Fibroblast of villous mesenchyme (primary cell): ENCODE data around the gene ZEB2. TPM values are rescaled to one million over a fixed set of nuclear protein-coding genes. Genes with fewer than 3 reads are reported as not detected.

ENCODE experiments used
- DNase-seq: peaks from one replicate; pipeline ENCODE4 v3.0.0-alpha.2; 2010; ENCODE audit warnings: low read depth
- H3K4me3 ChIP-seq: 2 replicates; pipeline ENCODE4 v1.5.1; 2011; ENCODE audit warnings: low read depth, mild to moderate bottlenecking, low read length
- CTCF ChIP-seq: IDR thresholded peaks from 2 replicates; pipeline ENCODE4 v1.5.1; 2012; ENCODE audit warnings: low read depth, mild to moderate bottlenecking, low read length; ENCODE audit not compliant: insufficient read depth
- total RNA-seq: library from RNA; depleted of rRNA; stranded (reverse); fragments of >200 nt; gene quantifications from 2 replicates; pipeline ENCODE4 v1.2.3, GENCODE V29; 2012

The ZEB2 gene
- total RNA-seq, 1 donor = 50.1 TPM

GRCh38 chr2:144479659-144480058, 40.3 kb downstream of the ZEB2 start:
- DNase-seq = no peak
- TF ChIP-seq CTCF = no peak
- H3K4me3 ChIP-seq = no peak overlapping the region

GRCh38 chr2:144479138-144479537, 40.8 kb downstream of the ZEB2 start:
- H3K4me3 ChIP-seq = no peak overlapping the region
- TF ChIP-seq CTCF = no peak
- DNase-seq = peak; percentile 55

- H3K4me3 ChIP-seq = no peak overlapping the region
- TF ChIP-seq CTCF = no peak
- DNase-seq = no peak
Observed at GRCh38 chr2:144477957-144478311, 42.0 kb downstream of the ZEB2 start.

- peak; percentile 76 for DNase-seq
- TF ChIP-seq CTCF = no peak
- H3K4me3 ChIP-seq = no peak overlapping the region
Observed at GRCh38 chr2:144477281-144477956, 42.5 kb downstream of the ZEB2 start.

- H3K4me3 ChIP-seq = no peak overlapping the region
- no peak for DNase-seq
- TF ChIP-seq CTCF = no peak
Observed at GRCh38 chr2:144476682-144477081, 43.2 kb downstream of the ZEB2 start.

- no peak for TF ChIP-seq CTCF
- H3K4me3 ChIP-seq = no peak overlapping the region
- DNase-seq = no peak
Observed at GRCh38 chr2:144475569-144476275, 44.2 kb downstream of the ZEB2 start.

GRCh38 chr2:144475044-144475443, 44.9 kb downstream of the ZEB2 start:
- no peak for DNase-seq
- H3K4me3 ChIP-seq = no peak overlapping the region
- TF ChIP-seq CTCF = no peak
